Dermis blood vessel endothelial cell (primary cell): ENCODE data around the gene PLXNA1. TPM values are rescaled to one million over a fixed set of nuclear protein-coding genes. Genes with fewer than 3 reads are reported as not detected.

Experiments used
- DNase-seq: peaks from one replicate; pipeline ENCODE4 v3.0.0; 2010
- total RNA-seq: library from RNA; depleted of rRNA; stranded (reverse); fragments of >200 nt; gene quantifications from 2 replicates; pipeline ENCODE4 v1.2.3, GENCODE V29; 2014

Gene PLXNA1
- total RNA-seq, 1 donor from 2014 or later = 21.4 TPM

GRCh38 chr3:127022849-127023248 lies 39.9 kb downstream of the PLXNA1 start:
- DNase-seq = no peak

GRCh38 chr3:127025456-127025855 lies 42.5 kb downstream of the PLXNA1 start:
- DNase-seq = no peak

- no peak for DNase-seq
These were observed 43.1 kb downstream of the PLXNA1 start for GRCh38 chr3:127026036-127026435.

DNA sequence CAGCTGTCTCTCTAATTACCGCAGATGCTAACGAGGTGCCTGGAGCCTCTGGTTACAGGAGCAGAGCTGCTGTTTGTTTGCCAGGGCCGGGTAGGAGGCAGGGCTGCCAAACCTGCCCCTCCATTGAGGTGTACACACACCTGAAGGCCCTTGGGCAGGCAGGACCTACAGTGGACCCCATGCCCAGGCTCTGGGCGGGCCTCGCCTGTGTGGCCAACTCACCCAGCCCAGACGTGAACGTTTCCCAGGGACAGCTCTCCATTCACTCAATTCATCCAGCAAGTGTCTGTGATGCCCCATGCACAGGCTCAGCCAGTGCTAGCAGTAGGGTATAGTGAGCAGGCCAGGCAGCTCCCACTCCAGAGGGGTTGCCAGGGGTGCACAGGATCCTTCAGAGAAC lies 43.7 kb downstream of the PLXNA1 start:
- no peak for DNase-seq

- no peak for DNase-seq
These were observed 44.3 kb downstream of the PLXNA1 start for GRCh38 chr3:127027061-127027735.

DNA sequence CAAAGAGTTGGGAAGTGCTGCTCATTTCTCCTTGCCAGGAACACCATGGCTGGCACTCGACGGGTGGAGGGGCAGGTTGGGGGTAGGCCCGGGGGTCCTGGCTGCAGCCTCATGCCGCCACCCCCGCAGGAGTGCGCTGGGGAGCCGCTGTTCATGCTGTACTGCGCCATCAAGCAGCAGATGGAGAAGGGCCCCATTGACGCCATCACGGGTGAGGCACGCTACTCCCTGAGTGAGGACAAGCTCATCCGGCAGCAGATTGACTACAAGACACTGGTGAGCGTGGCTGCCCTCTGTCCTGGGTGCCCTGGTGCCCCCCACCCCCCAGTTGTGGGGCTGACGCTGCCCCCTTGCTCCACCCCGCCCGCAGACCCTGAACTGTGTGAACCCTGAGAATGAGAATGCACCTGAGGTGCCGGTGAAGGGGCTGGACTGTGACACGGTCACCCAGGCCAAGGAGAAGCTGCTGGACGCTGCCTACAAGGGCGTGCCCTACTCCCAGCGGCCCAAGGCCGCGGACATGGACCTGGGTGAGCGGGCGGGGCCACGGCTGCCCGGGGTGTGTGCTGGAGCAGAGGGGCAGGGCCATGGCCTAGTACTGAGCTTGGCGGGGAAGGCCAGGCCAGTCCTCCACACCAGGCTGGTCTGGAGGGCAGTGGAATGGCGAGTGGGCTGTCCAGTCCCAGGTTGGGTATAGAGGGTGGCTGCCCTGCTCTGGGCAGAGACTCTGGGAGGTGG lies 45.1 kb downstream of the PLXNA1 start:
- DNase-seq = no peak

GRCh38 chr3:127028781-127029657 lies 46.1 kb downstream of the PLXNA1 start:
- DNase-seq = no peak

DNA sequence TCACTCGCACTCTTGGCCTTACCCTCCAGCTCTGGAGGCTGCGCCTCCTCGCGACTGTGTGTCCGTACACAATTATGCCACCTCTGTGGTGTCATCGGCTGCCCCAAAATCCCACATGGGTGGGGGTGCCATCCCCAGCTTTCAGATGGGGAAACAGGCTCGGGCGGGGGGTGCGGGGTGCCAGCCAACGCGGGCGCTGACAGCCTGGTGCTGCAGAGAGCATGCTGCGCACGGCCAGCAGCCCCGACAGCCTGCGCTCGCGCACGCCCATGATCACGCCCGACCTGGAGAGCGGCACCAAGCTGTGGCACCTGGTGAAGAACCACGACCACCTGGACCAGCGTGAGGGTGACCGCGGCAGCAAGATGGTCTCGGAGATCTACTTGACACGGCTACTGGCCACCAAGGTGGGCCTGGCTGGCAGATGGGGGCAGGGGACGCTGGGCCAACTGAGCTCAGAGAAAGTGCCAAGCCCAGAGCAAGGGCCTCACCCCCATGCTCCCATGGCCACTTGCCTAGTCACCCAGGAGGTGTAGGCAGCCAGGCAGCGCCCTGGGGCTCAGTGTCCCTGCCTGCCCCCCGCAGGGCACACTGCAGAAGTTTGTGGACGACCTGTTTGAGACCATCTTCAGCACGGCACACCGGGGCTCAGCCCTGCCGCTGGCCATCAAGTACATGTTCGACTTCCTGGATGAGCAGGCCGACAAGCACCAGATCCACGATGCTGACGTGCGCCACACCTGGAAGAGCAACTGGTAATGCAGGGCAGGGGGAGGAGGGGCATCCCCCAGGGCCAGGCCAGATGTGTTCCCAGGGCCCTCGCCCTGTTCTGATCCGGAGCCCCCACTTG lies 47.0 kb downstream of the PLXNA1 start:
- DNase-seq = no peak

DNA sequence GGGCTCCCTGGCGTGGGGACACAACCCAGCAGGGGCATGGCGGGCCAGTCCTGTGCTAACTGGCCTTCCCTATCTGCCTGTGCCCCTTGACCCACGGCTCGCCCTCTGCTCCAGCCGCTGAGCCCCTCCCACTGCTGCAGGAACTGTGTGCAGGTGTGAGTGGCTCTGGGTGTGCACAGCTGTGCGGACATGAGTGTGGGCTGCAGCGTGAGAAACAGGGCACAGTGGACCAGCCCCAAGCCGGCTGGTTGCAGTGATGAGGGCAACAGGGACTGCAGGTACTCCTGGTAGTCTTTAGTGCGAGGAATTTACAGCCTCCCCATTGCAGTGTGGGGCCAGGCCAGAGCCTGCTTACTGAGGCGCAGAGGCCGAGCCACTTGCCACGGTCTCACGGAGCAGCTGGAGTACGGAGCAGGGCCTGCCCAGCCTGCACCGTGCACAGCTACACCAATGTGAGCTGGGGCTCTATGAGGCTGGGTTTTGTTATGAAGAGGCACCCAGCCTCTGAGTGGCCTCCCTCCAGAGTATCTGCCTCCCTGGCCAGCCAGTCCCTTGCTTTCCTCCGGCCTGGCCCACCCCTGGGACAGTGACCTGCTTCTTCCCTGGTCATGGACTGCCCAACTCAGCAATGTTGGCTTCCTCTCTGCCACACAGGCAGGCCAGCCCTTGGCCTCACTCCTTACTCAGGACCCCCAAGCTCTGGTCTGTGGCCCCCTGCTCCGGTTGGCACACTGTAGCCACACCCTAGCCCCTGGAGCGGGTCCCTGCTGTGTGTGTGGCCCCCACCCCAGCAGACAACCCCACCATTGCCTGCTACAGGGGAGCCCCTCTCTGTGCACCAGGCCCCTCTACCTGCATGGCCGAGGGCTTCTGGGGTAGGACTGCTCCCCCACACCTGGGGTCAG lies 47.8 kb downstream of the PLXNA1 start:
- DNase-seq = no peak

DNA sequence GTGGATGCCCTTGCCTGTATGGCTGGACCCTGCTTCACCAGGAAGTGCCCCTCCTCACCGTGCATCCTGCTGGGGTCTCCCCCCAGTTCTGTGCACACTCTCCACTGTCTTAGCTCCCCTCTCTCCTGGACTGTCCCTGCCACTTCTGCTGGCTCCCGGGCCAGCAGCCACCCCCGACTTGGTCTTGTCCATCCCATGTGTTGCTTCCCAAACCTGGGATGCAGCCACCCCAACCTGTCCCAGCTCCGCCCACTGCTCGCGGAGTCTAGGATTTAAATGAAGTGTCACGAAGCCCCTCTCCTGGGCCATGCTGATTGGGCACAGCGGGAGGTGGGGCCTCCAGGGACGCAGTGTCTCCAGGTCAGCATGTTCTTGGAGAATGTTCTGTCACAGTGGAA lies 48.5 kb downstream of the PLXNA1 start:
- DNase-seq = no peak

DNA sequence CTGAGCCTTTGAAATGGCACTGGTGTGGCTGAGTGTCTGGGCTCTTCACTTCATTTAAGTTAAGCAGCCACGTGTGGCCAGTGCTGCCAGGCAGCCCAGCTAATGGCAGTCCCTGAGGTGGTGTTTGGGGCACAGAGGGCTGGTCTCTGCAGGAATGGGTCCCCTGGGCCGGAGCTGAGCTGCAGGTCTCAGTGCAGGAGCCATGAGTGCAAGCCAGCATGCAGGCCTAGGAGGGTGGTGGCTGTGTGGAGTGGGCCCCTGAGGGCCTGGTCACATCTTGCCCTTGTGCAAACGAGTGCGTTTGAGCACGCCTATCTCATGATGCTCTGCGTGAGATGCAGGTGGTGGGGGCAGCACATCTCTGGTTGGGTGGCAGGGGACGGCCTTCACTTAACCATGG lies 48.9 kb downstream of the PLXNA1 start:
- DNase-seq = no peak

- DNase-seq = no peak
These were observed 49.5 kb downstream of the PLXNA1 start for GRCh38 chr3:127032296-127032990.

Other genes with a start within 250 kb of the PLXNA1 start
- not detected in 2 replicates for gene PRR23E, start 210.0 kb downstream of the PLXNA1 start, total RNA-seq